DOHH2 (cell line): ENCODE measurements around the gene IL19.
A peak's percentile ranks its signal among the peaks of the same experiment; 100 is the strongest.

Experiments used
- H3F3A ChIP-seq: fragments of 200-600 bp; sonication (generic), shearing (Covaris generic); 2 replicates; pipeline ENCODE4 v1.6.0; 2016; ENCODE audit warnings: antibody characterized with exemption, mild to moderate bottlenecking; ENCODE audit not compliant: control insufficient read depth, insufficient read depth
- H3K27ac ChIP-seq: fragments of 200-600 bp; sonication (generic); 2 replicates; pipeline ENCODE4 v1.5.1; 2014; ENCODE audit warnings: low read depth, mild to moderate bottlenecking, low read length, moderate library complexity
- H3K27me3 ChIP-seq: fragments of 200-600 bp; sonication (generic); 2 replicates; pipeline ENCODE4 v1.6.1; 2014; ENCODE audit warnings: mild to moderate bottlenecking, low read length, mixed read lengths; ENCODE audit not compliant: control insufficient read depth
- H3K36me3 ChIP-seq: fragments of 200-600 bp; sonication (generic); 2 replicates; pipeline ENCODE4 v1.6.1; 2014; ENCODE audit warnings: mild to moderate bottlenecking, low read length, moderate library complexity, mixed read lengths; ENCODE audit not compliant: control insufficient read depth
- H3K4me1 ChIP-seq: fragments of 200-600 bp; sonication (generic); 2 replicates; pipeline ENCODE4 v1.6.1; 2014; ENCODE audit warnings: mild to moderate bottlenecking, low read length, mixed read lengths; ENCODE audit not compliant: control insufficient read depth
- H3K4me2 ChIP-seq: fragments of 200-600 bp; sonication (generic); 2 replicates; pipeline ENCODE4 v1.6.0; 2014; ENCODE audit warnings: mild to moderate bottlenecking, low read length, moderate library complexity
- H3K4me3 ChIP-seq: fragments of 200-600 bp; sonication (generic); 2 replicates; pipeline ENCODE4 v1.5.1; 2014; ENCODE audit warnings: mild to moderate bottlenecking, low read length, mixed read lengths
- H3K79me2 ChIP-seq: fragments of 200-600 bp; sonication (generic); 2 replicates; pipeline ENCODE4 v1.6.1; 2014; ENCODE audit warnings: mild to moderate bottlenecking, low read length, mixed read lengths; ENCODE audit not compliant: control insufficient read depth
- H3K9me2 ChIP-seq: fragments of 200-600 bp; sonication (generic); replicated peaks from 2 replicates; pipeline ENCODE4 v1.6.1; 2014; ENCODE audit warnings: mild to moderate bottlenecking, low read length, mixed read lengths; ENCODE audit not compliant: control insufficient read depth
- H3K9me3 ChIP-seq: fragments of 200-600 bp; sonication (generic); 2 replicates; pipeline ENCODE4 v1.6.1; 2014; ENCODE audit warnings: antibody characterized with exemption, low read length, mixed read lengths; ENCODE audit not compliant: control insufficient read depth, insufficient read depth
- H4K20me1 ChIP-seq: fragments of 200-600 bp; sonication (generic); 2 replicates; pipeline ENCODE4 v1.6.0; 2014; ENCODE audit warnings: low read depth, mild to moderate bottlenecking, antibody characterized with exemption, low read length, moderate library complexity; ENCODE audit not compliant: control insufficient read depth, insufficient read depth
- CTCF ChIP-seq: fragments of 200-600 bp; sonication (generic); IDR thresholded peaks from one replicate; pipeline ENCODE4 v1.5.1; 2014; ENCODE audit warnings: antibody characterized with exemption, mild to moderate bottlenecking, low read depth, low read length; ENCODE audit not compliant: poor library complexity, severe bottlenecking
- EZH2phosphoT487 ChIP-seq: fragments of 200-600 bp; sonication (generic); IDR thresholded peaks from 2 replicates; pipeline ENCODE4 v1.6.1; 2017; ENCODE audit warnings: borderline replicate concordance, mild to moderate bottlenecking, antibody characterized with exemption, low read length, moderate library complexity, mixed read lengths

Gene IL19

GRCh38 chr1:206723462-206723804 lies 47.1 kb upstream of the IL19 start:
- TF ChIP-seq EZH2phosphoT487 (no peak), CTCF (no peak)
- Histone ChIP-seq H3K27ac (no peak overlapping the region), H3K4me2 (no peak overlapping the region)

GRCh38 chr1:206723805-206724472 lies 46.6 kb upstream of the IL19 start:
- H3K27ac ChIP-seq: no peak overlapping the region
- H4K20me1 ChIP-seq: peaks cover 20% of the 10 kb centered on the region; the same call in 1 of the 2 replicates
- H3K36me3 ChIP-seq: no peaks in the 10 kb centered on the region
- no peaks in the 10 kb centered on the region for H3K9me2 ChIP-seq
- no peak overlapping the region for H3K4me3 ChIP-seq
- H3K27me3 ChIP-seq: no peaks in the 10 kb centered on the region
- H3K9me3 ChIP-seq: no peaks in the 10 kb centered on the region
- H3K4me1 ChIP-seq: peaks cover 16% of the 10 kb centered on the region
- peaks cover 25% of the 10 kb centered on the region for H3K79me2 ChIP-seq
- TF ChIP-seq CTCF (no peak), EZH2phosphoT487 (no peak)
- no peak overlapping the region for H3K4me2 ChIP-seq
- peaks cover 6% of the 10 kb centered on the region; the same call in 1 of the 2 replicates for H3F3A ChIP-seq

More at GRCh38 chr1:206723462-206723804, 47.1 kb upstream of the IL19 start:
- Histone ChIP-seq H3F3A (peaks cover 6% of the 10 kb centered on the region; the same call in 1 of the 2 replicates), H3K4me1 (peaks cover 16% of the 10 kb centered on the region), H3K9me2 (no peaks in the 10 kb centered on the region), H3K36me3 (no peaks in the 10 kb centered on the region), H4K20me1 (peaks cover 20% of the 10 kb centered on the region; the same call in 1 of the 2 replicates), H3K27me3 (no peaks in the 10 kb centered on the region), H3K4me3 (no peak overlapping the region), H3K9me3 (no peaks in the 10 kb centered on the region), H3K79me2 (peaks cover 30% of the 10 kb centered on the region)

DNA sequence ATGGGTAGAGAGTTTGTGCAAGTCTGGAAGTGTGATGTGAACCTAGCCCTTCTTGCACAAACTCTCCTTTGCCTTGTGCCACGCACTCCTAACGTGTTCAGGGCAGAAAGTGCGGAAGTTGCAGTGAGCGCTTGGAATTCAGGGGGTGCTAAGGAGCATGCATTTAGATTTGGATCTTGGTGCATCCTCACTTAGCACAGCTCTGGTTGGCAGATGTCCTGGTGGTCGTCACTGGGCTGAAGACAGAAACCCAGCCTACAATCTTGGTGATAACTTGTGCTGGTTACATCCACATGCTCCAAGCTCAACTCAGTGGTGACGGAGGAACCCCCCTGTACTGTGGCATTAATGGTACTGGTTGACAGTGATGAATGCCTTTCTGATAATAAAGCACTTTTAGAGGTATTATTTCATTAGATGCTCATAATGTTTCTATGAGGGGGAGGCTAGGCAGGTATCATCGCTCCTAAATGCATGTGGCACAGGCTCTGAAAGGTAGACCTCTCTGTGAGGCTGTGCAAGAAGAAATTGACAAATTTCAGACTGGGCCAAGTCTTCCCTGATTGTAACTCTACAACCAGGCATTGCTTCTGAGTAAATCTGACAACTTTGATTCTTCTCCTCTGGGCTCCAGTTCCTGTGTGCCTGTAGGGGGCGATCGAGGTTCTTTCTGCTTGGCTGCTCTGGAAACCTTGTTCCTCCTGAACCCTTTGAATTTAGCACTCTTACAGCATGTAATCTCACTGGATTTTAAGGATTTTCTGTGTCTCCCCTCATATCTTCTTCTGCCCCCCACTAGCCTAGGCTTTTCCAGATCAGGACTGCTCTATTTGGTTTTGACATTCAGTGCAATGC lies 45.2 kb upstream of the IL19 start:
- H3K4me1 ChIP-seq: peaks cover 16% of the 10 kb centered on the region
- peaks cover 6% of the 10 kb centered on the region; the same call in 1 of the 2 replicates for H3F3A ChIP-seq
- H4K20me1 ChIP-seq: peaks cover 14% of the 10 kb centered on the region; the same call in 1 of the 2 replicates

More for the DNA sequence above, 45.2 kb upstream of the IL19 start:
- H3K27ac ChIP-seq: no peak overlapping the region
- no peaks in the 10 kb centered on the region for H3K27me3 ChIP-seq
- H3K4me2 ChIP-seq: 0 out of 2 replicates have a peak overlapping the region, but pooled peaks have one; percentile 5
- H3K4me3 ChIP-seq: no peak overlapping the region
- H3K79me2 ChIP-seq: peaks cover 14% of the 10 kb centered on the region
- H3K9me2 ChIP-seq: no peaks in the 10 kb centered on the region
- H3K9me3 ChIP-seq: no peaks in the 10 kb centered on the region
- no peak for TF ChIP-seq EZH2phosphoT487
- TF ChIP-seq CTCF: peak; percentile 77
- H3K36me3 ChIP-seq: peaks cover 6% of the 10 kb centered on the region; the same call in 1 of the 2 replicates
